HG03439 (cell line): ENCODE results near the gene PEX3.
"Not testable (repeated sequence)": the region's sequence is repeated elsewhere in the genome, so short reads cannot be mapped to it uniquely, and the experiment has no call there.

ENCODE experiments used
- ATAC-seq: cut with Tn5 transposase; IDR thresholded peaks from one replicate; pipeline ENCODE4 v1.9.1; 2021; ENCODE audit warnings: mild to moderate bottlenecking, moderate library complexity; ENCODE audit not compliant: unreplicated experiment

Gene PEX3

DNA sequence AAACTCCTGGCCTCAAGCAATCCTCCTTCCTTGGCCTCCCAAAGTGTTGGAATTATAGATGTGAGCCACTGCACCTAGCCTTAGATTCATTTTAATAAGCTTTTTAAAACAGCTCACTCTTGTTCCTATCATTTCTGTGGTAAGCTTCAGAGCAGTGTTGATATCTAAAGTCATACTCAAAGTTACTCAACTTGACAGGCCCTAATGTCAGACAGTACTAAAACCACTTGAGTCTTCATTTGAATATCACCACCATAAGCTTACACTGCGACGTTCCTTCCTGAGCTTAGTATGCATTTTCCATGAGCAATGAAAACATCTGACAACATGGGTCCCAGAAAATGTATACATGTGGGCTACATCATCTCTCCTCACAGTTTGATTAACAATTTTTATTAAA is 54.9 kb downstream of the PEX3 start:
- peak; percentile 47 for ATAC-seq

DNA sequence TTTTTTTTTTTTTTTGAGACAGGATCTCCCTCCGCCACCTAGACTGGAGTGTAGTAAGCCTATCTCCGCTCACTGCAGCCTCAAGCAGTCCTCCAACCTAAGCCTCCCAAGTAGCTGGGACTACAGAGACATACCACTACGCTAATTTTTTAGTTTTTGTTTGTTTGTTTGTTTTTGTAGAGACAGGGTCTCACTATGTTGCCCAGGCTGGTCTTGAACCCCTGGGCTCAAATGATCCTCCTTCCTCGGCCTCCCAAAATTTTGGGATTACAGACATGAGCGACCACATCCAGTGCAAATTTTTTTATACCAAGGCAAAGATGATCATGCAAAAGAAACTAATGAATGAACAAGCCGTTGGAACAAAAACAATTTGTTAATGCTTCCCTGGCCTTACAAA is 55.6 kb downstream of the PEX3 start:
- ATAC-seq = no peak

GRCh38 chr6:143506620-143507019 is 56.0 kb downstream of the PEX3 start:
- no peak for ATAC-seq

DNA sequence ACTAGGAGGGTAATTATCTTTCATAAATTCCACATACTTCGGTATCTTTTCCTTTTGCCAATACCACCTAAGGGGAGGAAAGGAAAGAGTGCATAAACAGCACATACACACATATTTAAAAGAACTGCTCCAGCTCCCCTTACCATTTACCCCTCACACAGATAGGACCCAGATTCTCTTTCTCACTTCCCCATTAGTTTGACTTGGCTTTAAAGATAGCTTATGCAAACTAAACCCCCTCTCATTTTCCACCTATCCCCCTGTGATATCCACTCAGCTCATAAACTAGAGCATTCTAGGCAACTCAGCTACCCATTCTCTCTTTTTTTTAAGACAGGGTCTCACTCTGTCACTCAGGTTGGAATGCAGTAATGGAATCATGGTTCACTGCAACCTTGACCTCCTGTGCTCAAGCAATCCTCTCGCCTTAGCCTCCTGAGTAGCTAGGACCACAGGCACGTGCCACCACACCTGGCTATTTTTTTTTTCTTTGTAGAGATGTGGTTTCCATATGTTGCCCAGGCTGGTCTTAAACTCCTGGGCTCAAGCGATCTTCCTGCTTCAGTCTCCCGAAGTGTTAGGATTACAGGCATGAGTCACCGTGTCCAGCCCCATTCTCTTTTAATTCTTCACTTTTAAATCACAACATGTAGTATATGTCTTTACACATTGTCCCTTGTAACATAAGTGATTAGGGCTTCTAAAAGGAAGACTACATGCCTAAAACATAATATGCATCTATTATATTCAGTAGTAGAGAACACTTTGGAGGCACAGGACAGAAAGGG is 56.9 kb downstream of the PEX3 start:
- ATAC-seq = no peak

GRCh38 chr6:143510326-143510725 is 59.7 kb downstream of the PEX3 start:
- ATAC-seq = not testable (repeated sequence)

GRCh38 chr6:143510991-143511891 is 60.6 kb downstream of the PEX3 start, which contains the start of gene FUCA2:
TSS of gene FUCA2 (minus strand) at chr6:143511720. CDS start at chr6:143511634, 86 bp downstream.
- ATAC-seq = peak; percentile 73

- no peak for ATAC-seq
These were observed 62.8 kb downstream of the PEX3 start for GRCh38 chr6:143513410-143513809.

- ATAC-seq = no peak
These were observed 64.6 kb downstream of the PEX3 start for GRCh38 chr6:143515061-143515760.

DNA sequence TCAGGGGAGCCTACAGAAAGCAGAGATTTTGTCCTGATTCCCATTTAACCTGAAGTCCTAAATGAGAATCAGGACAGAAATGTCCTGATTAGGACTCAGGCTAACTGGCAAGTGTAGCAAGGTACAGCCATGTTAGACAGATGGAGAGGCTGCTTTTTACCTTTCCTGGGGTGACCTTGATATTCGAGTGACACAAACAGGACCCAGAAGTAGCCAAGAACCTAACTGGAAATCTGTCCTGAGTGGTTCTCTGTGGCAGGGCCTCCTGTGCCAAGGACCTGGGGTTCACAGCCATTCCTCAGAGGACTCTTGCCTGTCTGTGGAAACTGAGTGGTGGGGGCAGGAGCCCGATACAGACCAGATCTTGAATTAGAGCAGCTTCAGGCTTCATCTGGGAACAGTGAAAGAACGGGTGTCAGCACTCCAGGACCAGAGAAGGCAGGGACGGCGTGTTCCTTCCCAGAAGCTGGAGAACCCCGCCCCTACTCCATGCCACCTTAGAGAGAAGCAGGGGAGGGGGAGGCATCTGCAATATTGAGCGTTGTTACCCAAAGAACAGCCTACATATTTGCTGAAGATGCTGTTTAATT is 65.3 kb downstream of the PEX3 start:
- no peak for ATAC-seq

GRCh38 chr6:143516690-143517446 is 66.3 kb downstream of the PEX3 start:
- ATAC-seq = no peak

DNA sequence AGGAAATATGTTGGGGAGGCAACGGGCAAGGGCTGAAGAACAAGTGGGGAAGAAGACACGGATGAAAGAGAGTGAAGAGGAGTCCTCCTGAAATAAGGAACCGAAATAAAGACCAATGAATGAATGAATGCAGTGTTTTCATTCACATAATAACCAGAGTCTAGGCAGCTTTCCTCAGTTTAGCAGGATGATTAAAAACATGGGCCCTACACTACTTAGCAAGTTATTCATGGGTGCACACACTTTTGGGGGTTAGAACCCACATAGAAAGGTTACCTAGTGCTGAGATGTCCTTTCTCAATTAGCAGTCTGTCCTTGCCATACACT is 66.8 kb downstream of the PEX3 start:
- no peak for ATAC-seq

GRCh38 chr6:143522039-143522600 is 71.5 kb downstream of the PEX3 start:
- no peak for ATAC-seq

DNA sequence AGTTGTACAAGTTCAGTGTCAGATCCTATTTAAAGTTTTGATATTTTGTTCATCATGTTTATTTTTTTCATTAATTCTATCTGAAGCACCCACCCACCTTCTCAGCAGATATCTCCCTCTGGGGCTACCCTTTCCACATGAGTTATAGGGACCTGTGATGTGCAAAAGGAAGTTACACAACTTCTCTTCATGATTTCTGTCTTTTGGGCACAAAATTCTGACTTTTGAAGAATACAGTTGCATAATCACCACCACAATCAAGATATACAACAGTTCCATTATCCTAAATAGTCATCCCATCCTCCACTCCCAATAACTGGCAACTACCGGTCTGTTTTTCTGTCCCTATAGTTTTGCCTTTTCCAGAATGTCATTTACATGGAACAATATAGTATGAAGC is 74.8 kb downstream of the PEX3 start:
- no peak for ATAC-seq

- no peak for ATAC-seq
These were observed 77.1 kb downstream of the PEX3 start for GRCh38 chr6:143527677-143528076.

GRCh38 chr6:143528164-143528811 is 77.7 kb downstream of the PEX3 start:
- no peak for ATAC-seq

GRCh38 chr6:143529095-143529494 is 78.5 kb downstream of the PEX3 start:
- ATAC-seq = no peak

- no peak for ATAC-seq
These were observed 81.3 kb downstream of the PEX3 start for GRCh38 chr6:143531720-143532499.

DNA sequence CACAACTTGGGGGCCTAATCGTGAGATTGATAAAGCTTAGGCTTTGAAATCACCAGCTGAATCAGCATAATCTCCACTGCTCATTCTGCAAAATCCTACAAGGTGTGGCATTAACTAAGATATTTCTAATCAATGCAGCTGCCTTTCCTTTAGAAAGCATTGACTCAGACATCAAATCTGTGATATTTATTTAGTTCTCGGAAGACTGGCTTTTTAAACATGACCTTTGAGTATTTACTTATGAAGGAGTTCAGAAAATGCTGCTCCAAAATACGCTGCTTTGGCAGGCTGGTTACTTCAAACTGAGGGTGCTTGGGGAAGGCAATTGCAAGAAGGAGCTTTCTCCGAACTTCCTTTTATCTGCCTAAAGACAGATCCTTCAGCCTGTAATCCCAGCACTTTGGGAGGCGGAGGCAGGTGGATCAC is 84.6 kb downstream of the PEX3 start:
- ATAC-seq = no peak

DNA sequence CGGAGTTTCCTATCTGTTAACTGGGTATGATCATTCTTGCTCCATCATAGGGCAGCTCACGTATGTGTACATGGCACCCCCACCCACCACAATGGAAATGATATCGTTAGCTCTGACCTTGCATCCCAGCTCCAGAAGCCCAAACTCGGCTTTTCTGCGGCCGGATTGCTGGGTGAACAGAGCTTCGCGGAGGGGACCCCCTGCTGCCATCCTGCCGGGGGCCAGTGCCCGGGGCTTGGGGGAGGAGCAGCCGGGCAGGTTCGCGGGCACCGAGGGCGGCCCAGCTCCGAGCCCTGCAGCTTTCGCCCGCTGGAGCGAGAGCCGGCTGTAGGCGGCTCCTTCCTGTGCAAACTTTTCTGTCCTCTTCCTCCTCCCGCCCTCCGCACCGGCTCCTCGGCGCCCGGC is 85.9 kb downstream of the PEX3 start:
- peak; percentile 65 for ATAC-seq
